Stimulated activated CD4-positive, alpha-beta T cell treated with anti-CD3 and anti-CD28 coated beads, Interleukin-12 subunit alpha, Interleukin-12 subunit beta, amount 100 ng/mL, for 48 hours (primary cell): ENCODE results near the gene SLC48A1.

ENCODE experiments used
- DNase-seq, 3 donors: peaks; one replicate each; pipeline ENCODE4 v3.0.0-alpha.2; 2020; ENCODE audit warnings: low read depth in 2 of 3, low spot score in 1 of 3

SLC48A1 gene

DNA sequence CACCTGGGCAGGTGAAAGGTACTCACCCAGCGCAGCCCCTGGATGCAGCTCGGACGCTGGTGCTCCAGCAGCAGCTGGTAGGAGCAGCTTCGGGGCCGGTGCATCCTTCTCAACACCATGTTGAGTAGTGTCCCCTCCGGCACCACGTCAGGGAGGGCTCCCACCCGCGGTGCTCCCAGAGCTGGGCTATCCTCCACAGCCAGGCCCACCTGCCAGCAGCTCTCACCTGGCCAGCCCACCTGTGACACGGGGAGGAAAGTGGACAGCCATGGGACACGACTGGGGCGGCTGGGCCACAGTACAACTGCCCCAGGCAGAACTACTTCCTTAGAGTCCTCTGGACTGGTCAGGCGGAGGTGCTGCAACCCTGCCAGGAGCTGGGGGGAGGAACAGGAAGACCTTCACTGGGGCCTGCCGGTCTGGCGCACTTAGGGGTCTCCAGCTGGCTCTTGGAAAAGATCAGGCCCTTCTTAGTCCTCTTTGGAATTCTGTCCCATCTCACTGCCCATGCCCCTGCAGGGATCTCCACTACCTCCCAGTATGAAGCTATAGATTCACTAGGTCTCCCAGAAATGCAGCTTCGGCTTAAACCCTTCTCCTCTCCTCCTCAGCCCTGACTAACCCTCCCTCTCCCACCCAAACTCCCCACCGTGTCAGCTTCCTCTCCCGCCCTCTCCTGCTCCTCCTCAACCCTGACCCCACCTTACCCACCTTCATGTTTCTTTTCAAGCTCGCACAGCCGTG, 15.0 kb upstream of the SLC48A1 start:
- DNase-seq = no peak

GRCh38 chr12:47758584-47758833, 14.5 kb upstream of the SLC48A1 start:
- no peak for DNase-seq

- peak; percentile 42 to 64 (median 51) for DNase-seq
Measured at GRCh38 chr12:47758834-47759690, 14.0 kb upstream of the SLC48A1 start, which contains the start of gene RAPGEF3. RAPGEF3 (minus strand) TSS chr12:47758880; CDS start chr12:47758556, 324 bp downstream.

- no peak for DNase-seq
Measured at GRCh38 chr12:47762850-47763465, 10.1 kb upstream of the SLC48A1 start.

DNA sequence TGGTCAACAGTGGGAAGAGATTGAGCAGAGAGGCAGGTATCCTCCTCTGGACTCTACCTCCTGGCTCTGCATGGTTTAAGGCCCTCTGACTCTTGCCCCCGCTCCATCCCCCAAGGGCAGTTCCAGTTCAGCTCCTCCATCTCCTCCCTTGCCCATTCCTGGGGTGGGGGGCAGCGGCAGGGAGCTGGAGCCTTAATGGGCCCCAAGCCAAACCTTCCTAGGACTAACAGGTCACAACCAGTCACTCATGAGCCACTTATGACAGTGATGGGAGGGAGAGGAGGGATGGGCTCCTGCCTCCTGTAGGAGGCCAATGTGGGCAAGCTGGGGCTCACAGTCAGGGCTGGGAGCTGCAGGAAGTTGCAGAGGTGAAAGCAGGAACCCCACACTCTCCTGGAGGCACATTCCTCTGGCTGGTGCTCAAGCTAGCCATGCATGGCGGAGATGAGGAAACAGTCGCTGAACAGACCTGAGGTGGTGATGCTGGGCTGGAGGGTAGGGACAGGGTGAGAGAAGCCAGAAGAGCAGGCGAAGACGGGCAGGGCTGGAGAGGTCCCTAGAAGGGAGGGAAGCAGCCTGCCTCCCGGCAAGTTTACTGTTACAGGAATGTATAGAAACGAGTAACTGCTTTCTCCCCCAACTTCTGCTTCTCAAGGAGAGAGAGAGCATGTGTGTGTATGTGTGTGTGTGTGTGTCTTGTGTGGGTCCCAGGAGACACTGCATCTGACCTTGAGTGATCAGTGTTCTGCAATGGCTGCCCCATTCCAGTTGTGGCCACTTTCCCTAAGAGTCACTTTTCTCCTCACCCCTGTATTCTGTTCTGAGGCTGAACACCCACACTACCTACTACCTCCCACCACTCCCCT, 9.3 kb upstream of the SLC48A1 start:
- no peak for DNase-seq

- DNase-seq = no peak
Measured at GRCh38 chr12:47766502-47767215, 6.4 kb upstream of the SLC48A1 start.

GRCh38 chr12:47767216-47767724, 5.8 kb upstream of the SLC48A1 start:
- DNase-seq = peak; percentile 53 to 69 (median 66)

GRCh38 chr12:47768323-47768811, 4.7 kb upstream of the SLC48A1 start:
- no peak for DNase-seq

GRCh38 chr12:47769234-47770085, 3.6 kb upstream of the SLC48A1 start:
- DNase-seq = no peak

- DNase-seq = no peak
Measured at GRCh38 chr12:47770086-47770726, 2.8 kb upstream of the SLC48A1 start.

DNA sequence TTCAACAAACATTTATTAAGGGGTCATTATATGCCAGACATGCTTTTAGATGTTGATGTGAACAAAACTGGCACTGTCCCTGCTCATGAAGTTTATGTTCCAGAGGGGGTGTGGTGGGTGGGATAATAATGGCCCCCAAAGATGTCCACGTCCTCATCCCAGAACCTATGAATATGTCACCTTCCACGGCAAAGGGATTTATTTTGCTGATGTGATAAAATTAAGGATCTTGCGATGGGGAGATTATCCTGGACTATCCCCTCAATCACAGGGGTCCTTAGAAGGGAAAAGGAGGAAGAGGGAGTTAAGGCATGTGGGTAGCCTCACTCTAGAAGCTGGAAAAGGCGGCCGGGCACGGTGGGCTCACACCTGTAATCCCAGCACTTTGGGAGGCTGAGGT, 1.7 kb upstream of the SLC48A1 start:
- DNase-seq = no peak

DNA sequence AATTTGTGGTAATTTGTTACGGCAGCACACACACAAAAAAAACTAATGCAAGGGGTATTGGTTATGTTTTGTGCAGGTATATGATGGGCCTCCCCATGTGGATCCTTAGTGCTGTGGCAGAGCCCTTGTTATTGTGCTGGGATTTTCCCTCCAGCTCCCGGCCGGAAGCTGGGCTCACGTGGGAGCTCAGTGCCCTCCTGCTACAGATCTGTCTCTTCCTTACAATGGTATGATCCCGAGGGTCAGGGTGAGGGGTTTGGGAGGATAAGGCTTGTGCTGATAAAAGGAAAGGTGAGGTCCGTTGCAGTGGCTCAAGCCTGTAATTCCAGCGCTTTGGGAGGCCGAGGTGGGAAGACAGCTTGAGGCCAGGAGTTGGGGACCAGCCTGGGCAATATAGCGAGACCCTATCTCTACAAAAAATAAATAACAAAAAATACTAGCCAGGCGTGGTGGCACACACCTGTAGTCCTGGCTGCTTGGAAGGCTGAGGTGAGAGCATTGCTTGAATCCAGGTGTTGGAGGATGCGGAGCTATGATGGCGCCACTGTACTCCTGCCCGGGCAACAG, 861 bp upstream of the SLC48A1 start:
- DNase-seq = no peak

- no peak for DNase-seq
Measured at GRCh38 chr12:47772738-47773061, 338 bp upstream of the SLC48A1 start.

DNA sequence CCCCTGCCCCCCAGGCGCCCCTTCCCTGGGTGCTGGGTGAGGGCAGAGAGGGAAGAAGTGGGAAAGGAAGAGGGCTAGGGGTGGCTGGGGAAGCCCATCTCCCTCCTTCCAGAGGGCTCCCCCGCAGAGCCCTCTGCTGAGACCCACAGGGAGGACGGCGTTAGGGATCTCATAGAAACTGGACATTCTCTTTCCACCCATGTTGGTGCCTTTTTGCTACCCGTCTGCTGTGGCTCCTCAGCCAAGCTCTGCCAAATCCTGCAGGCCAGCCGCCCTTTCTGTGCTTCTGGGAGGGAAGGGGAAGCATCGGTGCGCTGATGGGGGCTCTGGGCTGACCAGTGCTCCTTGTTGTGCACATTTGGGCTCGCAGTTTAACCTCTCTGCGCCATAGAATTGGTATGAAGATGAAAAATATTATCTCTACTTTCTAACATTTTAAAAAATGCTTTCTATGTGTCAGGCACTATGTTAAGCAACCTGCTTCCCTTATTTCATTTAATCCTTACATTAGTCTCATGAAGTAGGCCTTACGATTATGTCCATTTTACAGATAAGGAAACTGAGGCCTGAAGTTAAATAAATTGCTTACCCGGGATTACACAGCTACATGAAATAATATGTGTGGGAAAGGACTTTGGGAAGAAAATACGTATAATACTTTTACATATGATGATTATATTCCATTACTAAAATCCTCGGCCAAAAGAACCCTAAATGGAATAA, 981 bp downstream of the SLC48A1 start:
- no peak for DNase-seq

GRCh38 chr12:47774663-47775062, 1.6 kb downstream of the SLC48A1 start:
- DNase-seq = no peak

GRCh38 chr12:47775100-47775911, 2.3 kb downstream of the SLC48A1 start:
- no peak for DNase-seq
